Measurements from ENCODE around the gene PCMTD2. TPM values are rescaled to one million over a fixed set of nuclear protein-coding genes. Genes with fewer than 3 reads are reported as not detected.
A peak's percentile ranks its signal among the peaks of the same experiment; 100 is the strongest.

PCMTD2 gene
- total and polyA plus RNA-seq, 2 of the 13 experiments (the other 11 are each of a cell fraction or from before 2014, with no cell fraction given): 47.0 to 76.9 TPM

GRCh38 chr20:64236137-64237088 lies 19.1 kb upstream of the PCMTD2 start (continued):
- TF ChIP-seq HNRNPLL (IDR thresholded peaks at IDR 0.05; ENCODE audit: low read depth, low read length, poor library complexity, severe bottlenecking) (no peak), NCOA5 (CRISPR knock-in tag; IDR thresholded peaks at IDR 0.05) (no peak), HMG20B (CRISPR knock-in tag; conservative IDR thresholded peaks at IDR 0.05) (peak; percentile 30; the same call in 1 of the 2 replicates), ZFYVE20 (CRISPR knock-in tag; IDR thresholded peaks at IDR 0.05; ENCODE audit: borderline replicate concordance, low read depth) (peak; percentile 7; the same call in 1 of the 2 replicates), TBP (CRISPR knock-in tag; IDR thresholded peaks at IDR 0.05) (no peak), NR2F6 (IDR thresholded peaks at IDR 0.05) (peak; percentile 94), NR2F6 (CRISPR knock-in tag; IDR thresholded peaks at IDR 0.05) (peak; percentile 93), ZNF431 (CRISPR knock-in tag; IDR thresholded peaks at IDR 0.05; ENCODE audit: borderline replicate concordance, low read depth) (peak; percentile 47; the same call in 1 of the 2 replicates), ZNF275 (CRISPR knock-in tag; IDR thresholded peaks at IDR 0.05; ENCODE audit: borderline replicate concordance) (peak; percentile 68; the same call in 1 of the 2 replicates), ZNF574 (CRISPR knock-in tag; IDR thresholded peaks at IDR 0.05) (peak; percentile 63; the same call in 1 of the 2 replicates), NFE2L1 (CRISPR knock-in tag; IDR thresholded peaks at IDR 0.05; ENCODE audit: borderline replicate concordance) (no peak), ZKSCAN1 (IDR thresholded peaks at IDR 0.05; ENCODE audit: low read length) (0 out of 2 replicates have a peak, but pooled peaks have one; percentile 13), ISX (CRISPR knock-in tag; conservative IDR thresholded peaks at IDR 0.05) (no peak), ZNF12 (CRISPR knock-in tag; IDR thresholded peaks at IDR 0.05) (no peak; the same call in 1 of the 2 replicates), DMAP1 (CRISPR knock-in tag; IDR thresholded peaks at IDR 0.05) (peak; percentile 87), ZNF367 (CRISPR knock-in tag; IDR thresholded peaks at IDR 0.05; ENCODE audit: borderline replicate concordance) (no peak), NFAT5 (CRISPR knock-in tag; IDR thresholded peaks at IDR 0.05) (no peak), SIN3A (IDR thresholded peaks at IDR 0.05; ENCODE audit: borderline replicate concordance, low read depth, low read length) (peak; percentile 60; the same call in 1 of the 2 replicates), SIX1 (CRISPR knock-in tag; IDR thresholded peaks at IDR 0.05; ENCODE audit: borderline replicate concordance) (peak; percentile 28; the same call in 1 of the 2 replicates), KAT7 (CRISPR knock-in tag; IDR thresholded peaks at IDR 0.05; ENCODE audit: borderline replicate concordance) (peak; percentile 71; the same call in 1 of the 2 replicates)
